ENCODE measurements around the gene TAOK2.

TAOK2 gene

DNA sequence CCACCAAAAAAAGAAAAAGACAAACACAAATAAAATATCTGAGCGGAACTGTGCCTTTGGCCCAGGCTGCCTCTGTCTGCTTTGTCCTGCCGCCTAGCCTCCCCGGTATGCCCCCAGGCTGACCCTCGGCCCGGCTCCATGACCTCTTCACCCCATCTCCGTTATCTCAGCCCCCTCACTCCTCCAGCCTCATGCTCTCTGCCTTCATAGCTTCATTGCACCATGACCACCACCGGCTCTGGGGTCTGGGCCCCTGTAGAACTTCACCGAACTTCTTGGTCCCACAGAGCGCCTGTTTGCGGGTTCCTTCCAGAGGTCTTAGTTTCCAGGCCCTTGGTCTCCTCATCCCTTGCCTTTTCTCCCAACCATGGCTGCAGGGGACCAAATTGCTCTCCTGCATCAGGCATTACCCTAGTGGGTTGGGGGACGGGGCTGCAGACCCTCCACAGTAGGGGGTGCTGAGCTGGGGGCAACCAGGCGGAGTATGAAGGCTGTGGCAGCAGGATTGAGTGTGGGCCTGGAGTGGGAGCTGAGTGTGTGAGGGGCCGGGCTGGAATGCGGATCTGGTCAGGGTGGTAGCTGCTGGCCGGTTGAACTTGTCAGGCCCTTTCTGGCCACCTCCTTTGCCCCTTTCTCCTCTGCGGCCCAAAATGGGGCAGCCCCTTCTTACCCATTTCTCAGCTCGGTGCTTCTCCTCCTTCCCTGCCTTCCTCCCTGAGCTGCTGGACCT, 14.8 kb downstream of the TAOK2 start:
- no peak for ATAC-seq

DNA sequence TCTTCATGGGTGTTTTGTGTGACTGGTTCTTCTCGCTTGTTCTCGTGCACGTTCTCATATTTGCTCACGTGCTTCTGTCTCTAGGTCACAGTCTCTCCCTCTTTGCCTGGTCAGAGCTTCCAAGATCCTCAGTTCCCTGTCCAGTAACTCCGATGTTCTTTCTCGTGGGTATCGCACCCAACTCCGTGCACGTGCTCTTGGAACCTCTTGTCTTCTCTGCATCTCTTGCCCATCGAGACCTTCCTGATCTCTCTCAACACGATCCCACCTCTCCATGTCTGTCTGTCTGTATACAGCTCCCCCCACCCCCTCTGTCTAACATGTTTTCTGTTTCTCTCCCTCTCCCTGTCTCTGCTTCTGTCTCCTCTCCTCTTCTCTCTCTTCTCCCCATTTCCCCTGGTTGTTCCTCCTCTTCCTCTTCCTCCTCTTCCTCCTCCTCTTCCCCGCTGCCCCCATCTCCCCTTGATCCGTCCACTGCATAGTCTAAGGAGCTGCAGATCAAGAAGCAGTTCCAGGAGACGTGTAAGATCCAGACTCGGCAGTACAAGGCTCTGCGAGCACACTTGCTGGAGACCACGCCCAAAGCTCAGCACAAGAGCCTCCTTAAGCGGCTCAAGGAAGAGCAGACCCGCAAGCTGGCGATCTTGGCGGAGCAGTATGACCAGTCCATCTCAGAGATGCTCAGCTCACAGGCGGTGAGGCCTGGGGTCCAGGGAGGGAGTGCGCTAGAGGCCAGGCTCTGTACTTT, 15.6 kb downstream of the TAOK2 start:
- no peak for ATAC-seq

DNA sequence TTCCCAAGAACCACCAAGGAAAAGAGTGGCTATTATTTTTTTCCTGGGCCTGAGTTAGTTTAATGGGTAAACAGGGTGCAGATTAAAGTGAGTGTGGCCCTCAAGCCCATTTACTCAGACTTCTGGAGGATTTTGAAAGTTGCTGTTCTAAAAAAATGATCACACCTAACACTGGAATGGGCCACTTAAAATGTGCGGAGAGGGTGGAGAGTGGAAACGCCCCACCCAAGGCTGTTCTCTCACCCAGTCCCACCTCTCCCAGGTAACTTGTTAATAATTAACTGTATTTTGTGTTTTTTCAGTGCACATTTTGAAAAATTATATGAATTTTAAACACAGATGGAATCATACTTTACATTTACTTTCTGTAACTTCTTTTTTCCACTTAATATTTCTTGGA, 16.4 kb downstream of the TAOK2 start:
- ATAC-seq = no peak

DNA sequence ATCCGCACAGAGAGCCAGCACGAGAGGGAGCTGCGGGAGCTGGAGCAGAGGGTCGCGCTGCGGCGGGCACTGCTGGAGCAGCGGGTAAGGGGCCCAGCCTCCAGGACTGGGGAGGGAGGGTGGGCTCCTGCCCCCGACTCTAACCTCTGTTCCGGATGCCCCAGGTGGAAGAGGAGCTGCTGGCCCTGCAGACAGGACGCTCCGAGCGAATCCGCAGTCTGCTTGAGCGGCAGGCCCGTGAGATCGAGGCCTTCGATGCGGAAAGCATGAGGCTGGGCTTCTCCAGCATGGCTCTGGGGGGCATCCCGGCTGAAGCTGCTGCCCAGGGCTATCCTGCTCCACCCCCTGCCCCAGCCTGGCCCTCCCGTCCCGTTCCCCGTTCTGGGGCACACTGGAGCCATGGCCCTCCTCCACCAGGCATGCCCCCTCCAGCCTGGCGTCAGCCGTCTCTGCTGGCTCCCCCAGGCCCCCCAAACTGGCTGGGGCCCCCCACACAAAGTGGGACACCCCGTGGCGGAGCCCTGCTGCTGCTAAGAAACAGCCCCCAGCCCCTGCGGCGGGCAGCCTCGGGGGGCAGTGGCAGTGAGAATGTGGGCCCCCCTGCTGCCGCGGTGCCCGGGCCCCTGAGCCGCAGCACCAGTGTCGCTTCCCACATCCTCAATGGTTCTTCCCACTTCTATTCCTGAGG, 17.4 kb downstream of the TAOK2 start:
- no peak for ATAC-seq

DNA sequence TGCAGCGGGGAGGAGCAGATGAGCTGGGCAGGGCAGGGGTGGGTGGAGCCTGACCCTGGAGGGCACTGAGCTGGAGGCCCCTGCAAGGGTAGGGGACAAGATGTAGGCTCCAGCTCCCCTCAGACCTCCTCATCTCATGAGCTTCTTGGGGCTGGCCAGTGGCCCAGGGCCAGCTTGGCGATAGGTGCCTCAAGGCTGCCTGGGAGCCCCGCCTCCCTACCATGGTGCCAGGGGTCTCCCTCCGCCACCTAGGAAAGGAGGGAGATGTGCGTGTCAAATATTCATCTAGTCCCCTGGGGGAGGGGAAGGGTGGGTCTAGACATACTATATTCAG, 17.9 kb downstream of the TAOK2 start:
- no peak for ATAC-seq

DNA sequence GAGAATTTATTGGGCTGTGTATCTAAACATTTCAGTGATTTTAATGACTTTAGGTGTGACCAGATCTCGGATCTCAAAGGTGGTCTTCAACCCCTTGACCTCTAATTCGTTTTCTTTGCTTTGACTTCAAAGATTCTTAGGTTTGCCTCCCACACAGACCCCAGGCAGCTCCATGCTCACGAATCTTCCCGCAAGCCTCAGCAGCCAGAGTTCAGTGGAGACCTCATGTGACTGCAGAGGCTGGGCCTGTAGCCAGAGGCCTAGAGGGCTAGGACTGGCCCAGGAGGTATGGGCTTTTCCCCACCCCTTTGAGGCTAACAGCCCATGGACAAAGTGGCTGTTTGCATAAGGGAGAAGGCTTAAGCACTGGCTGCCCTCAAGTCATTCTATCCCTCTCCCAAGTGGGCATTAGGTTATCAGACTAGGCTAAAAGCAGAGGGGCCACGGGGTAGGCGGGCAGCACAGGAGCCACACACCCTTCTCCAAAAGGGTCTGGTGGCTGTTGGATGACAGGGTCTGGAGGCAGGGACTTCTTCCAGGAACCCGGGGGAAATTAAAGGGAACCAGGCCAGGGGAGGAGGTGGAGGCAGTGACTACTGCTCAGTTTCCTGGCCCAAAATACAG, 18.8 kb downstream of the TAOK2 start:
- ATAC-seq = no peak

DNA sequence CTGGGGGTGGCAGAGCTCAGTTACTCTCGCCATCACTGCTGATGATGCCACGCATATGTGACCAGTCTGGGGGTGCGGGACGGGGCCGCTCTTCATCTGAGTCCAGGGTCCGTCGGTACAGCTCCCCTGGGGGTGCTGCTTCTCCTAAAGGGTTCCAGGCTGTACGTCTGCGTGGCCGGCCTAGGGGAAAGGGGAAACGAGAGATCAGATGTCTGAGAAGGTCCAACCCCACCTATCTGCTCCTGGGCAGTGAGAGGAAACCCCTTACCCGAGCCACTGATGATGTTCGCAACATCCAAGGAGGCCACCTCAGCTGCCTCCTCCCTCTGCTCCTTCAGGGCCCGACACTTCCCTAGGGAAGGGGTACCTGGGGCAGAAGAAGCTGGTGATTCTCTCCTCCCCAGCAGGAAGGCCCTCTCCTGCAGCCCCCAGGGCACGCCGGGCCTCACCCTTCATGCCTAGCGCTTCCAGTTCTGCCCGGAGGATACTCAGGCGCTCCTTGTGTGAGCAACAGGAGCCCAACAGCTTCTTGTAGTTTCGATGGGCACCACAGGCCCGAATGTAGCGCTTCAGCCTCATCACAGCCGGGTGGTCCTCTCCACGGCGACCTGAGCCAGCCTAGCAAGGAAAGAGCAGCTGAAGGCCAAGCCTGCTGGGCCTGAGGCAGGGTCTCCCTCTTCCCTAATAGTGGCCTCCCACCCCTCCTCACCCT, 19.7 kb downstream of the TAOK2 start:
- ATAC-seq = no peak

DNA sequence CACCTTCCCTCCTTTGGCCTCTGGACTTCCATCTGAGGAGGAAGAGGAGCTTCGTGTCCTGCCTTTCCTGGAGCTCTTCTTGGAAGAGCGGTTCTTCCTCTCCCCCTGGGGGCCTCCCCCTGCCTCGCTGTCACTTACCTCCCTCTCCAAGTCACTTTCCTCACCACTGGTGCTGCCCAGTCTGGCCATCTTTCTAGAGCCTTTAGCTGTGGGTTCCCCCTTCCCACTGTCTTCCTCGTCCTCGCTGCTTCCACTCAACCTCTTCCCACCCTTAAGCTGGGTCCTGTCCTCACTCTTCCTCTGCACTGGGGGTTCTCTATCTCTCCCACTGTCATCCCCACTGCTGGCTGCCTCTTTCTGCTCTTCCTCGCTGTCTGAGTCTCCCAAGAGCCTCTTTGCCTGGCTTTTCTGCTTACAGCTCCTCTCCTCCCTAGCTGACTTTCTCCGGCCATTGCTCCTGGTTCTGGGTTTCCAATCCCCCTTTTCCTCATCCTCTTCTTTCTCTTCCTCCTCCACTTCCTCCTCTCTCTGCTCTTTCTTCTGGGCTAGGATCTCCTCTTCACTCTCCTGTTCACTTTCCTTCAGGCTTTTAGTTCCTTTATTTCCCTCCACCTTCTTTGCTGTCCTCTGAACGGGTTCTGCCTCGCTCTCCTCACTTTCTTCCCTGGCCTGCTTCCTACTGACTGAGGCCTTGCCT, 20.4 kb downstream of the TAOK2 start:
- no peak for ATAC-seq

DNA sequence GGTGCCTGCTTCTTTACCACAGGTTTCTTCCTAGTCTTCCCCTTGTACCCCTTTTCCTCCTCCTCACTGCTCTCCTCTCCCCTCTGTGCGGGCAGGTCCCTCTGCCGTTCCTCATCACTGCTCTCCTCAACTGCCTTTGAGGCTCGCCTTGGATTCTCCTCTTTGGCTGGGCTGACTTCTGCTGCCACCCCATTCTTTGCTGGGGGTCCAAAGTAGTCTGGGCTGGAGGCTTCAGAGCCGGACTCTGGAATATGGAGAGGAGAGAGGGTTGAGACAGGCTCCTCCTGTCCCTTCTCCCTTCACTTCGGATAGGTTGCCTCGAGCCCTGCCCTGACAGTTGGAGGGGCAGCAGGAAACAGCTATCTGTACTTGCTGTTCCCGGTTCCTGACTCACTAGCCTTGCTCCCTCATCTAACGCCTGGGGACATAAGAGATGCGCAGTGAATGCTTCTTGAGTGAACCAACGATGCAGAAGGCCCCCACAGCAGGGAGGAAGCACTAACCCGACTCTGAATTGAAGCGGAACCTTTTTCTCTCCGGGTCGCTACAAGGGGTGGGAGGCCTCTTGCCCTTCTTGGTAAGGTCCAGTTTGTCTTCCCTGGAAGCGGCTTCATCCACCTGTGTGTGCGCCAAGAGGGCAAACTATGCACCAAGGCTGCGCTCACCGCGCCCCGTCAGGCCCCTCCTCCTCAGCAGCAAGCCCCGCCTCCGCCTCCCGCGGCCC, 21.1 kb downstream of the TAOK2 start:
- ATAC-seq = peak in 1 of 2 donors; percentile 40

DNA sequence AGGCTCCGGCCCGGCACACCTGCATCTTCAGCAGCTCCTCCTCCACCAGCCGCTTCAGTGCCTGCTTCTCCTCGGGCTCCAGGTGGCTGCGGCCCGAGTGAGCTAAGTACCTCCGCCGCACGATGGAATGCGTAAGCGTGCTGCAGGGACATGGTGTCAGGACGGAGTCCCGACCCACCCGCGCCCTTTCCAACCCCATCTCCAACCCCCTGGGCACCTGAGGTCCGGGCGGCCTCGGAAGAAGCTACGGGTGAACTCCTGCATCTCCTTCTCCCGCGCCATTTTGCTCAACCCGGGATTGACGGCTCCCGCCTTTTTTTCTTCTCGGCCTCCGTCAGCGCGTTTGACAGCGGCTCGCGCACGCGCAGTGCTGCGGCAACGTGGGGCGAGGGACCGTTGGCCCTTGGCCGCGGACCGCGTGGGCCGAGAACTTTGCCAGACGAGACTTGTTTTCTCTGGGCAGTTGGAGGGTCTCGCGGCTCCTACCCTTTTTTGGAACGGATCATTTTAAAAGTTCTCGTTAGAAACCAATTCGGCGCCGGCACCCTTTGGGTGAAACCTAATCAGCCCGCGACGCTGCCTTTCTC, 21.7 kb downstream of the TAOK2 start, which contains the start of gene HIRIP3:
Gene HIRIP3, minus strand, starts transcription at position 294 of the 587 bp plus-strand sequence. Its CDS starts 12 bp downstream, at position 282.
- peak; percentile 54 to 64 for ATAC-seq

DNA sequence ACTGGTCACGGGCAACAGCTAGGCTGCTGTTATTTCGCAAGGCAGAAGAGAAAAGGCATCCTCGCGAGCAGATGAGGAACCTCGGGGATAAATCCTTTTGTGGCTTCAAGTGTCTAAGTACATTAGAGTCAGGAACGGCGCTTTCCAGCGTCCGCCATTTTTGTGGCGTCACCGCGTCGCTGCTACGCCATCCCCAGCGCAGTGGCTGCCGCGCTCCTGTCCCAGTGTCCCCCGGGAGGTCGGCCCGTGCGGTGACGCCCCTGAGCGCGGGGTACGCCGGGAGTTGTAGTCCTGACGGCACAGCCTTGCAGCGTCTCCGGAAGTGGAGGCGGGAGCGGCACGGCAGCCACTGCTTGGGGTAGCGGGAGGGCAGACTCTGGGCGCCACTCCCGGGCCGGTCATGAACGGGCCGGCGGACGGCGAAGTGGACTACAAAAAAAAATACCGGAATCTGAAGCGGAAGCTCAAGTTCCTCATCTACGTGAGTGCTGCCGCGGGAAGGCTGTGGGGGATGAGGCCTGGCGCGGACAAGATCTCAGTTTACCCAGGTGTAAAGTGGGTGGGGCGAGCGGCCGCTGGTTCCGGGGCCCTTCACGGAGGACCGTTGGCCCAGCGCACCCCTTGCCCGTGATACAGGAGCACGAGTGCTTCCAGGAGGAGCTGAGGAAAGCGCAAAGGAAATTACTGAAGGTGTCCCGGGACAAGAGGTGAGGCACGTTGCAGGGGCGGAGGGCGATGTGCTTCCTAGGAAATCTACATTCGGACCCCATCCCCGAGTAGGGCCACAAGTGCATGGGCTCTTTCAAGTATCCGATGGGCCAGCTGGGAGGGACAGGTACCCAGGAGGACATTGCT, 22.5 kb downstream of the TAOK2 start, which contains the start of gene INO80E:
Gene INO80E, plus strand, starts transcription at position 331 of the 855 bp plus-strand sequence. Its CDS starts 70 bp downstream, at position 401.
- ATAC-seq = peak; percentile 99

DNA sequence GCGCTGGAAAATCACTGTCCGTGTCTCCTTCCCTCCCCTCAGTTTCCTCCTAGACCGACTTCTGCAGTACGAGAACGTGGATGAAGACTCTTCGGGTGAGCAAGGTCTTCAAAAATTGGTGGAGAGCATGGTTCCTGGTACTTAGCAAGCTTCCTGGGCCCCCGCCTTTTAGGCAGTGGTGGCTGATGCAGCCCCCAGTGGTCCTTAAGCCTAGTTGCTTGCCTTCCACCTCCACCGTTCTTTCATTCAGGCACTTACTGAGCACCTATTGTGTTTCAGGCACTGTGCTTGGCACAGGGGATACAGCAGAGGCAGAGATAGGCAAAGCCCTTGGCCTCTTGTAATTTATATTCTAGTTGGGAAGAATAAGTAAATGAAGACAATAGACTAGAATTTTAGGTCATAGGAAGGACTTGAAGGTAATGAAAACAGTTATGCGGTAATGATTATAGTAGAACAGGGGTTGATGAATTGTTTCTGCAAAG, 23.1 kb downstream of the TAOK2 start:
- no peak for ATAC-seq

DNA sequence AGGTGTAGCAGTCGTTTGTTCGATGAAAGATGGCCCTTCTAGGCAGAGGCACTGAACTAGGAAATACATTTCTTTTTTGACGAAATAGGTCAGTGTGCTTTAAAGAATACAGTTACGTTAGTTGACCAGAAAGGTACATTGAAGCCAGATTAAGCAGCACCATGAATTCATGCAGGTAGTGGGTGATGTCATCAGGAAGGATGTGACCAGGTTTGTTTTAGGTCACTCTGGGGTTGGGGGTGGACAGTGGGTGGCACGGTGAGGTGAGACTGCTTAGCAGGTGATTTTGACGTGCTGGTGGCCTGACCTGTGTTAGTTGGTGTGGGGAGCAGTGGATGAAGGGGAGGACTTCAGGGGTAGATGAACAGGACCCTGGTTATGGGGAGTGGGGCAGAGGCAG, 25.9 kb downstream of the TAOK2 start:
- no peak for ATAC-seq

DNA sequence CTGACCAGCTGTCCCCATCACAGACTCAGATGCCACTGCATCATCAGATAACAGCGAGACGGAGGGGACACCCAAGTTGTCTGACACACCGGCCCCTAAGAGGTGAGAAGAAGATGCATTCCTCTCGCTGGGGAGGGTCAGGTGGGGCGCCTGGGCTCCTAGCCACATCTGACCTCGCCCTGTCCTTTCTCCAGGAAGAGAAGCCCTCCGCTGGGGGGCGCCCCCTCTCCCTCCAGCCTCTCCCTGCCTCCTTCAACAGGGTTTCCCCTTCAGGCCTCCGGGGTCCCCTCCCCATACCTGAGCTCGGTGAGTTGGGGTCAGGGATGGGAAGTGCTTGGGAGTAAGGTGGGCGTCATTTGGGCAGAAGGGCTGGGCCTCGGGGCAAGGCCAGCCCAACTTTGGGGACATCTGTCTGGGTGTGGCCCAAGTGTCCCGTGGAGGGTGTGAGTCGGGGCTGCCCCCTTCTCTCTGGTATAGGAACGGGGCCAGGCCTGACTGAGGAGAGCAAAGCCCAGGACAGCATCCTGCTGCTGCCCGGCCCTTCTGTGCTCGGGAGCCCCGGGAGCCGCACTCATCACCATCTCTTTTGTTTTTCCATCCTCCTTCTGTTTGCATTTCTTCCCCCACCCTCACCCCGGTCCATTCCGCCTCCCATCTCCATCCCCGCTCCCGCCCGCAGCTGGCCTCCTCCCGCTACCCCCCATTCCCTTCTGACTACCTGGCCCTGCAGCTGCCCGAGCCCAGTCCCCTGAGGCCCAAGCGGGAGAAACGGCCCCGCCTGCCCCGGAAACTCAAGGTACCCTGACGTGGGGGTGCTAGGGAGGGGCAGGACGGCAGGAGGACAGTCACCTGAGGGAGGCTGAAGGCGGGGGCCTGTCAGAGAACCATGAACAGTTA, 27.3 kb downstream of the TAOK2 start:
- ATAC-seq = no peak

DNA sequence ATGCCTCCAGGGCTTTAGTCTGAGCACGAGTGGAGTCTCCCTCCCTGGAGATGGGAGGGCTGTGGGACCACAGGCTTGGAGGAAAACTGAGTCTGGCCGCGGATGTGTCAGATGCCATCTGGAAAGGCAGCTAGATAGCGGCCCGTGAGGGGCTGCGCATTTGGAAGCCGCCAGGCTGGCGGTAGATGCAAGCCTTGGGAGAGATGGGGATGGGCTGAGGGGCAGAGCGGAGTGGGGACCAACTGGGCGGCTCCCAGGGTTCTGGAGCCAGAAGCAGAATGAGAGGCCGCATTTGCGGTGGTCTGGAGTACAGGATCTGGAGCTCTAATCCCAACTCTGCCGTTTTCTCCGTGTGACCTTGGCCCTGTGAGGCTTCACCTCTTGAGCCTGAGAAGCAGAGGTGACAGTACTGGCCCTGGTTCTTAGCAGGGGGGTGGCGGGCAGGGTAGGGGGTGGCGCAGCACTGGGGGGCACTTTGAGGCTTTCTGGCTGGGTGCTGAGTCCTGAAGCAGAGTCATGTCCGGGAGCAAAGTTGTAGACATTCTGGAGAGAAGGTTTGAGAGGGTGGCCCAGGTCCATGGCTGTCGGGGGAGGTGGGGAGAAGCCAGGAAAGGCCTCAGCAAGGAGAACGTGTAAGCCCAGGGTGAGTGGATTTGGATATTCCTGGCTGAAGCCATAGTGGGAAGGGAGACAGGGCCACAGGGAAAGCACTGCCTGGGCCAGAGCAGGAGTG, 29.1 kb downstream of the TAOK2 start:
- ATAC-seq = no peak

DNA sequence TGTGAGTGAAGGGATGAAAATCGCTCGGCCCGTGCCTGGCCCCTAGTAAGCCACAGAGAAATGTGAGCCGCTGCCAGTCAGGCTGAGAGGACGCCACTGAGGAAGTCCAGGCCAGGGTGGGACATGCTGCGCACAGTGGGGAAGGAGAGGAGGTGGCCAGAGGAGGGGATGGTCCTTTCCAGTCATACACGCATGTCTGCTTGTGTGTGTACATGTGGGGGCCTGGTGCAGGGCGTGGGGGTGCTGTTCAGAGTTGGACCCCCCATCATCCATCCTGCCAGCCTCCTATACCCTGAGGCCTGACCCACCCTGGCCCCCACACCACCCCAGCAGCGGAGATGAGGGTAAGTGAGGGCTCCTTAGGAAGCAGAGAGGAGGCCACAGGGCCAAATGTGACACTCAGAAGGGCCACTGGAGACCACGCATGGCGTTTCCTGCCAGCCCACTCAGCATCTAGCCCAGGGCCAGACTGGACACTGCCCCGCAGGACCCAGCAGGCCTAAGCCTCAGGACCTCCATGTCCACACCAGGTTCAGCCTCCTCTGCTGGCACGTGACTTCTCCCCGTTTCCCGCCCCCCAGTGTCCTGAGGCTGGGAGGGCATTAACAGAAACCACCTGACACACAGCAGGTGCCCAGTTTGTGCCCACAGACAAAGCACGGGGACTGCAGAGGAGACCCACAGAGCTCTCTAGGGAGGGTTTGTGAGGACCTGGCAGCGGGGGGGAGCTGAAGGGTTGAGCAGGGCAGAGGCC, 30.2 kb downstream of the TAOK2 start:
- no peak for ATAC-seq

DNA sequence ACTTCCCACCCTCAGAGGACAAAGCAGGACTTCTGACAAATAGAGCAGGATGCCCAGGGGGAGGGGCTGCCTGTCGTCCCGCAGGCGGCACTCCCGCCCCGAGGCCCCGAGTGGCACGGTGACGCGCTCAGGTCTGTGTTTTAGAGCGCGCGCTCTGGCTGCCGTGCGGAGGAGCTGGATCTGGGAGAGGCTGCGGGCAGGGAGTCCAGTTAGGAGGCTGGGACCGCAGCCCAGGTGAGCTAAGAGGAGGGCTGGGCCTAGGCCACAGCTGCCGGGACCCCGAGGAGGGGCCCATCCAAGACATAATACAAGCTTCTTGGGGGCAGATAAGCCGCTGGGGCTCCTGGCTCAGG, 30.7 kb downstream of the TAOK2 start:
- ATAC-seq = no peak

All from activated CD4-positive, CD25-positive, alpha-beta regulatory T cell treated with anti-CD3 and anti-CD28 coated beads, Interleukin-2, amount 50 U/mL, for 24 hours (primary cell).